Tibial nerve (tissue), 4 donors: Measurements from ENCODE around the gene PRPF38A. TPM values are rescaled to one million over a fixed set of nuclear protein-coding genes. Genes with fewer than 3 reads are reported as not detected.

ENCODE experiments used
- DNase-seq, 2 donors: peaks; one replicate each; pipeline ENCODE4 v3.0.0-alpha.2; 2019; ENCODE audit warnings: low spot score in 2 of 2
- H3K27ac ChIP-seq, 4 donors: fragments of 200-600 bp; sonication (generic) in 3 of 4; one replicate each; pipeline ENCODE4 v1.5.1; 2017 to 2019; ENCODE audit warnings: mild to moderate bottlenecking in 1 of 4
- H3K27me3 ChIP-seq, 2 donors: fragments of 200-600 bp; sonication (generic) in 1 of 2; one replicate each; pipeline versions ENCODE4 v1.5.1 to v1.6.0; 2017 to 2019
- H3K36me3 ChIP-seq, 3 donors: fragments of 200-600 bp; sonication (generic); one replicate each; pipeline ENCODE4 v1.5.1; 2018 to 2019
- H3K4me1 ChIP-seq, 4 donors: fragments of 200-600 bp; sonication (generic) in 3 of 4; one replicate each; pipeline ENCODE4 v1.5.1; 2017 to 2019
- H3K4me3 ChIP-seq, 4 donors: fragments of 200-600 bp; sonication (generic) in 3 of 4; one replicate each; pipeline ENCODE4 v1.5.1; 2017 to 2019; ENCODE audit warnings: mild to moderate bottlenecking in 1 of 4, moderate library complexity in 1 of 4
- H3K9me3 ChIP-seq, 4 donors: fragments of 200-600 bp; sonication (generic) in 3 of 4; one replicate each; pipeline ENCODE4 v1.5.1; 2017 to 2019
- EP300 ChIP-seq, 2 donors: sonication (generic); formaldehyde crosslinking; IDR thresholded peaks; one replicate each; pipeline ENCODE4 v1.6.1; 2017; ENCODE audit warnings: antibody characterized with exemption in 2 of 2, mild to moderate bottlenecking in 1 of 2
- POLR2A ChIP-seq, 2 donors: fragments of 450-650 bp; IDR thresholded peaks; one replicate each; pipeline ENCODE4 v1.6.1; 2017; ENCODE audit warnings: antibody characterized with exemption in 2 of 2, mild to moderate bottlenecking in 2 of 2, moderate library complexity in 2 of 2
- WGBS, 2 donors: methylation state at CpG; one replicate each; pipeline ENCODE4 v1.1.5; 2018; 5-methylcytosine and 5-hydroxymethylcytosine counted together
- total RNA-seq, 4 donors: library from RNA; depleted of rRNA; stranded (reverse); fragments of >200 nt; gene quantifications; one replicate each; pipeline ENCODE4 v1.1.0, GENCODE V29; 2016
- TF ChIP-seq, protein P1 (sequence below), 5 experiments: fragments of 200-600 bp in 3 of 5; fragments of 450-650 bp in 2 of 5; sonication (generic) in 3 of 5; IDR thresholded peaks; one replicate each; pipeline ENCODE4 v1.5.1; 2016 to 2019; ENCODE audit warnings: antibody characterized with exemption in 5 of 5, mild to moderate bottlenecking in 3 of 5, moderate library complexity in 2 of 5

PRPF38A gene
- total RNA-seq, 4 donors from 2014 or later = 10.0 to 21.4 (median 14.4) TPM

DNA sequence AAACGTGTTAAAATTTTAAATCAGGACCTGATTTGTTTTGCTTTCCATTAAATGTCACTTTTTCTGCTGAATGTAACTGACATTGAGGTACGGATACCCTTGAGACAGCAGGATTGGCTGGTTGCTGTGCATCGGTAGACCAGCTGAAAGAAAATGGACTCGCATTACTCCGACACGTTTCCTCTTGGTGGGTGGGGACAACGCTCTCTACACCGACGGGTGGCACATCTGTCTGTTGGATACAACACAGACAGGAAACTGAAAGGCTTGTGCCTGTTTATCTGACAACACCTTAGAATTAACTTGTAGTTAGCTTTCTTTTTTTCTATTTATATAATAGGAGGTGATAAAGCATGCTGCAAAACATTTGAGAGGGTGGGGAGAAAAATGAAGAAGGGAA is 19.4 kb downstream of the PRPF38A start:
- 68 to 70% methylated on average over 9 of the region's 9 CpGs for WGBS, 2 donors

DNA sequence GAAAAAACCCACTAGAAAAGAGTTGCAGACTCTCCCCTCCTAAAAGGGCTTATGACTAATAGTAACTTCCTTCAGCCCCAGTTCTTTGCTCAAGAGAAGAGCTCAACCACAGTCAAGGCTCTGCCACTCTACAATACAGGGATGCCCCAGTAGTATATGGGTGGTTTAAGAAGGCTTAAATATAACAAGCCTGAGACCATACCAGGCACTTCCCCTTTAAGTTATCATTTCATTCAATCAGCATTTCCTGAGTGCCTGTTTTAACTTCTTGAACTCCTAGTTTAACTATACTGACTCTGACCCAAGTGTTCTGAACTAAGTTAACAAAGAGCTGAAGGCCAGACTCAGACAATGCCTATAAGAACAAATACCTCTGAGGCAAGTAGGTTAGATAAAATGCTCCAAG is 19.8 kb downstream of the PRPF38A start:
- no peak for TF ChIP-seq EP300 (IDR thresholded peaks at IDR 0.05)
- TF ChIP-seq, protein P1, sequence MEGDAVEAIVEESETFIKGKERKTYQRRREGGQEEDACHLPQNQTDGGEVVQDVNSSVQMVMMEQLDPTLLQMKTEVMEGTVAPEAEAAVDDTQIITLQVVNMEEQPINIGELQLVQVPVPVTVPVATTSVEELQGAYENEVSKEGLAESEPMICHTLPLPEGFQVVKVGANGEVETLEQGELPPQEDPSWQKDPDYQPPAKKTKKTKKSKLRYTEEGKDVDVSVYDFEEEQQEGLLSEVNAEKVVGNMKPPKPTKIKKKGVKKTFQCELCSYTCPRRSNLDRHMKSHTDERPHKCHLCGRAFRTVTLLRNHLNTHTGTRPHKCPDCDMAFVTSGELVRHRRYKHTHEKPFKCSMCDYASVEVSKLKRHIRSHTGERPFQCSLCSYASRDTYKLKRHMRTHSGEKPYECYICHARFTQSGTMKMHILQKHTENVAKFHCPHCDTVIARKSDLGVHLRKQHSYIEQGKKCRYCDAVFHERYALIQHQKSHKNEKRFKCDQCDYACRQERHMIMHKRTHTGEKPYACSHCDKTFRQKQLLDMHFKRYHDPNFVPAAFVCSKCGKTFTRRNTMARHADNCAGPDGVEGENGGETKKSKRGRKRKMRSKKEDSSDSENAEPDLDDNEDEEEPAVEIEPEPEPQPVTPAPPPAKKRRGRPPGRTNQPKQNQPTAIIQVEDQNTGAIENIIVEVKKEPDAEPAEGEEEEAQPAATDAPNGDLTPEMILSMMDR (IDR thresholded peaks at IDR 0.05) = no peak
- no peak for TF ChIP-seq POLR2A (IDR thresholded peaks at IDR 0.05)
- Histone ChIP-seq H3K4me3 (no peak overlapping the region), H3K27ac (no peak overlapping the region), H3K9me3 (no peaks in the 10 kb centered on the region), H3K36me3 (peaks cover 0 to 63% (median 3%) of the 10 kb centered on the region in 3 donors), H3K27me3 (no peaks in the 10 kb centered on the region), H3K4me1 (no peaks in the 10 kb centered on the region)
- no peak for DNase-seq

More for the DNA sequence above, 19.4 kb downstream of the PRPF38A start:
- Histone ChIP-seq H3K27ac (no peak overlapping the region), H3K36me3 (peaks cover 0 to 65% (median 3%) of the 10 kb centered on the region in 3 donors), H3K27me3 (no peaks in the 10 kb centered on the region), H3K4me1 (no peaks in the 10 kb centered on the region), H3K9me3 (no peaks in the 10 kb centered on the region), H3K4me3 (no peak overlapping the region)
- DNase-seq = no peak
- no peak for TF ChIP-seq EP300 (IDR thresholded peaks at IDR 0.05)
- no peak for TF ChIP-seq POLR2A (IDR thresholded peaks at IDR 0.05)
- TF ChIP-seq, protein P1 (IDR thresholded peaks at IDR 0.05) = no peak

DNA sequence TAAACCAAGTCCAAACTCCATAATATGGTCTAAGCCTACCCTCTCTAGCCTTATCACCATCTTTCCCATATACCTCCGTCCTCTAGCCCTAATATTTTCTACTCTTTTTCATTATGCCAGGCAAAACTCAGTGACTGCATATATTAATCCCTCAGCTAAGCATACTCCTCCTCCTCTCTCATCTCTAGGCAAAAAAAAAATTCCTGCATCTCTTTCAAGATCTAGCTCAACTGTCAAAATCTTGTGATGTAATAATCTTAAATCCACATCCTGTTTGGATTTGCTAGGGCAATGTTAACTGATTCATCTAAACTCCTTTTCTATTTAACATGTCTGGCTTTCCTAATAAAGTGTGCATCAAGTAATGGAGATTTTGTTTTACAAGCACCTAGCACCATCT is 20.4 kb downstream of the PRPF38A start:
- Histone ChIP-seq H3K9me3 (no peaks in the 10 kb centered on the region), H3K36me3 (peaks cover 0 to 63% (median 0%) of the 10 kb centered on the region in 3 donors), H3K4me3 (no peak overlapping the region), H3K4me1 (no peaks in the 10 kb centered on the region), H3K27ac (no peak overlapping the region), H3K27me3 (no peaks in the 10 kb centered on the region)
- TF ChIP-seq EP300 (IDR thresholded peaks at IDR 0.05) = no peak
- no peak for TF ChIP-seq POLR2A (IDR thresholded peaks at IDR 0.05)
- TF ChIP-seq, protein P1 (IDR thresholded peaks at IDR 0.05) = no peak
- no peak for DNase-seq
- WGBS, 2 donors = 90 to 95% methylated on average over 1 of the region's 1 CpG

DNA sequence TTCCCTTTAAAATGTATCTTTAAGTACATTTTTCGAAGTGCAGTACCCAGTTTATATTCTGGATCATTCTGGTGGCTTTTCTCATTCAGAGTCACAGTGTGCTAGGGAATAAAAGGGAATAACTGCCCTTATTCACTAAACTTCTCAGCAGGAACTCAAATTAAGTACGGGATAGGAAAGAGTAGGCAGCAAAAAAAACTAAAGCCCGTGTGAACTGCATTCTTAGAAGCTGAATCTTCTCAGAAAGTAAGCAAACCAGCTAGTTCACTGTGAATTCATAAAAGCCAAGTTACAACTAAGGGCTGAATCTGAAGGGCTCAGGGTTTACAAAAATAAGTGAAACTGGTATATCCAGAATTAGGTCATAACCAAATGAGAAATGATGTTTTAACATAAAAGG is 22.0 kb downstream of the PRPF38A start:
- Histone ChIP-seq H3K36me3 (peaks cover 0 to 63% (median 6%) of the 10 kb centered on the region in 3 donors), H3K4me1 (no peaks in the 10 kb centered on the region), H3K9me3 (no peaks in the 10 kb centered on the region), H3K27me3 (no peaks in the 10 kb centered on the region), H3K27ac (no peak overlapping the region), H3K4me3 (no peak overlapping the region)
- no peak for TF ChIP-seq POLR2A (IDR thresholded peaks at IDR 0.05)
- TF ChIP-seq, protein P1 (IDR thresholded peaks at IDR 0.05) = no peak
- TF ChIP-seq EP300 (IDR thresholded peaks at IDR 0.05) = no peak
- no peak for DNase-seq
- WGBS, 2 donors = 46 to 62% methylated on average over 3 of the region's 3 CpGs

DNA sequence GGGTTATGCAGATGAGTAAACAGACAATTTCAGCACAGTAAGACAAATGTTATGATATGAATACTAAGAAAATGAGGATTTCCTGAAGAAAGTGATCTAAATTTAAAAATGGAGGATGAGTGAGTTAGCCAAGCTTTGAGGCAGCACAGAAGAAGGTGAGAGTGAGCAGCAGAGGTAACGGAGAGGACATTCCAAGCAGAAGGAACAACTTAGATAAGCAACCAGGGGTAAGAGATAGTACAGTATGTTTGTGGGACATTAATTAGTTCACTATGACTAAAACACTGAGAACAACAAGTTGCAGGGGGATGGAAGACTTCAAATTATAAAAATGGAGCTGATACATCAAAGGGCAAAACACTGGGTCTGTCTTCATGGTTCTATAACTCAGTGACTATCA is 22.8 kb downstream of the PRPF38A start:
- Histone ChIP-seq H3K36me3 (peaks cover 0 to 63% (median 6%) of the 10 kb centered on the region in 3 donors), H3K4me3 (no peak overlapping the region), H3K4me1 (no peaks in the 10 kb centered on the region), H3K27ac (no peak overlapping the region), H3K9me3 (no peaks in the 10 kb centered on the region), H3K27me3 (no peaks in the 10 kb centered on the region)
- DNase-seq = no peak
- WGBS, 2 donors = 97 to 98% methylated on average over 1 of the region's 1 CpG
- TF ChIP-seq EP300 (IDR thresholded peaks at IDR 0.05) = no peak
- TF ChIP-seq, protein P1 (IDR thresholded peaks at IDR 0.05) = no peak
- no peak for TF ChIP-seq POLR2A (IDR thresholded peaks at IDR 0.05)
